GM20000 (cell line): Measurements from ENCODE around the gene CPED1.

Source experiments
- DNase-seq: peaks from one replicate; pipeline ENCODE4 v3.0.0; 2012; ENCODE audit warnings: low spot score
- CTCF ChIP-seq: IDR thresholded peaks from 2 replicates; pipeline ENCODE4 v1.5.1; 2012; ENCODE audit warnings: mild to moderate bottlenecking, control low read depth; ENCODE audit errors: extremely low read depth, missing control alignments

Gene CPED1

GRCh38 chr7:121323515-121324302 is 335.2 kb downstream of the CPED1 start:
- DNase-seq, result no peak
- TF ChIP-seq CTCF, result no peak

GRCh38 chr7:121327671-121328070 is 339.2 kb downstream of the CPED1 start:
- no peak for TF ChIP-seq CTCF
- no peak for DNase-seq

- TF ChIP-seq CTCF, result no peak
- DNase-seq, result no peak
Measured at GRCh38 chr7:121328508-121329190, 340.1 kb downstream of the CPED1 start, which contains the start of gene WNT16. TSS of gene WNT16 (plus strand) at chr7:121329000. CDS start at chr7:121329293, 293 bp downstream.

GRCh38 chr7:121329191-121330052 is 340.9 kb downstream of the CPED1 start:
- no peak for TF ChIP-seq CTCF
- peak; percentile 59 for DNase-seq

GRCh38 chr7:121330053-121330833 is 341.7 kb downstream of the CPED1 start:
- TF ChIP-seq CTCF, result no peak
- DNase-seq, result peak; percentile 39

- no peak for DNase-seq
- TF ChIP-seq CTCF, result no peak
Measured at GRCh38 chr7:121331048-121331447, 342.5 kb downstream of the CPED1 start.
